ENCODE data around the gene HINT3.

DNA sequence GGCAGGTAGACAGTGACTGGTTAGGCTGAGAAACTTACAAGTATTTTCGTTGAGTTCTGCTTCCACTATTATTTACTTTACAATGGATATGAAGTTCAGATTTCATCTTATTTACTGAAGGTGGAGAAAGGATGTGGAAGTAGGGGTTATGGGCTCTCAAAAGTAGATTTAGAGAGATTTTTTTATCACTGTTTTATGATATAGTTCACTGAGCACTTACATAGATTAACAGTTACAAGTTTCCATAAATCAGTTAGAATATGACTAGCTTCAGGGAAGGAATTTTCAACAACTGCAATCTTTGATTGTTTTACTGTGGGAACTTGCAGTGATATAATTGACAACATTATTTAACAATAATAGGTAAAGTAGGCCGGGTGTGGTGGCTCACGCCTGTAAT is 22.5 kb downstream of the HINT3 start:
- TF ChIP-seq TCF7L2 (IDR thresholded peaks at IDR 0.05; ENCODE audit: borderline replicate concordance, extremely low read depth, insufficient read depth, insufficient read length) (no peak), POLR2A (IDR thresholded peaks at IDR 0.05; ENCODE audit: borderline replicate concordance, extremely low read depth, insufficient read depth, insufficient read length) (no peak), EZH2phosphoT487 (IDR thresholded peaks at IDR 0.05; ENCODE audit: borderline replicate concordance) (no peak), CBX3 (IDR thresholded peaks at IDR 0.05; ENCODE audit: low read depth) (no peak)
- TF ChIP-seq, protein P1, sequence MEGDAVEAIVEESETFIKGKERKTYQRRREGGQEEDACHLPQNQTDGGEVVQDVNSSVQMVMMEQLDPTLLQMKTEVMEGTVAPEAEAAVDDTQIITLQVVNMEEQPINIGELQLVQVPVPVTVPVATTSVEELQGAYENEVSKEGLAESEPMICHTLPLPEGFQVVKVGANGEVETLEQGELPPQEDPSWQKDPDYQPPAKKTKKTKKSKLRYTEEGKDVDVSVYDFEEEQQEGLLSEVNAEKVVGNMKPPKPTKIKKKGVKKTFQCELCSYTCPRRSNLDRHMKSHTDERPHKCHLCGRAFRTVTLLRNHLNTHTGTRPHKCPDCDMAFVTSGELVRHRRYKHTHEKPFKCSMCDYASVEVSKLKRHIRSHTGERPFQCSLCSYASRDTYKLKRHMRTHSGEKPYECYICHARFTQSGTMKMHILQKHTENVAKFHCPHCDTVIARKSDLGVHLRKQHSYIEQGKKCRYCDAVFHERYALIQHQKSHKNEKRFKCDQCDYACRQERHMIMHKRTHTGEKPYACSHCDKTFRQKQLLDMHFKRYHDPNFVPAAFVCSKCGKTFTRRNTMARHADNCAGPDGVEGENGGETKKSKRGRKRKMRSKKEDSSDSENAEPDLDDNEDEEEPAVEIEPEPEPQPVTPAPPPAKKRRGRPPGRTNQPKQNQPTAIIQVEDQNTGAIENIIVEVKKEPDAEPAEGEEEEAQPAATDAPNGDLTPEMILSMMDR (IDR thresholded peaks at IDR 0.05 in 2 of 3, conservative IDR thresholded peaks at IDR 0.05 in 1 of 3; ENCODE audit: borderline replicate concordance in 1 of 3, insufficient read depth in 1 of 3, low read depth in 2 of 3, low read length in 2 of 3): no peak
